H9 (cell line): ENCODE results near the gene TRIM49B. TPM values are rescaled to one million over a fixed set of nuclear protein-coding genes. Genes with fewer than 3 reads are reported as not detected.
"Not testable (repeated sequence)": the region's sequence is repeated elsewhere in the genome, so short reads cannot be mapped to it uniquely, and the experiment has no call there.

Source experiments
- DNase-seq: peaks from one replicate; pipeline ENCODE4 v3.0.0-alpha.2; 2017
- H2AFZ ChIP-seq: one replicate; pipeline ENCODE4 v1.6.1; 2013; ENCODE audit warnings: mild to moderate bottlenecking, low read length, control low read depth, moderate library complexity
- H2AK5ac ChIP-seq: 2 replicates; pipeline ENCODE4 v1.6.1; 2013; ENCODE audit warnings: low read length, control low read depth, mixed read lengths; ENCODE audit not compliant: insufficient read length
- H2BK120ac ChIP-seq: one replicate; pipeline ENCODE4 v1.6.1; 2013; ENCODE audit warnings: low read depth, mild to moderate bottlenecking, low read length, control low read depth, inconsistent platforms; ENCODE audit not compliant: poor library complexity, severe bottlenecking
- H2BK12ac ChIP-seq: 2 replicates; pipeline ENCODE4 v1.6.1; 2013; ENCODE audit warnings: low read length, control low read depth, mixed read lengths, low read depth; ENCODE audit not compliant: insufficient read length
- H2BK15ac ChIP-seq: 2 replicates; pipeline ENCODE4 v1.6.1; 2013; ENCODE audit warnings: low read depth, low read length, control low read depth
- H2BK20ac ChIP-seq: one replicate; pipeline ENCODE4 v1.6.1; 2013; ENCODE audit warnings: low read depth, mild to moderate bottlenecking, low read length, control low read depth, inconsistent platforms; ENCODE audit not compliant: poor library complexity, severe bottlenecking
- H2BK5ac ChIP-seq: 2 replicates; pipeline ENCODE4 v1.6.1; 2013; ENCODE audit warnings: low read length, control low read depth, mixed read lengths; ENCODE audit not compliant: insufficient read length
- H3K14ac ChIP-seq: 2 replicates; pipeline ENCODE4 v1.6.1; 2013; ENCODE audit warnings: low read length, control low read depth; ENCODE audit not compliant: insufficient read depth
- H3K18ac ChIP-seq: 2 replicates; pipeline ENCODE4 v1.6.1; 2013; ENCODE audit warnings: low read depth, mild to moderate bottlenecking, mixed read lengths, low read length, control low read depth; ENCODE audit not compliant: insufficient read length
- H3K23ac ChIP-seq: 2 replicates; pipeline ENCODE4 v1.6.1; 2013; ENCODE audit warnings: low read length, control low read depth, mixed read lengths, low read depth; ENCODE audit not compliant: insufficient read length
- H3K23me2 ChIP-seq: 2 replicates; pipeline ENCODE4 v1.6.1; 2013; ENCODE audit warnings: low read depth, mild to moderate bottlenecking, mixed read lengths, low read length, control low read depth; ENCODE audit not compliant: insufficient read length, poor library complexity, severe bottlenecking
- H3K27ac ChIP-seq: 2 replicates; pipeline ENCODE4 v1.5.1; 2013; ENCODE audit warnings: low read length, control low read depth, mixed read lengths, low read depth; ENCODE audit not compliant: insufficient read length
- H3K27me3 ChIP-seq: 2 replicates; pipeline ENCODE4 v1.6.1; 2013; ENCODE audit warnings: low read length, control low read depth, inconsistent platforms; ENCODE audit not compliant: insufficient read depth
- H3K4ac ChIP-seq: 2 replicates; pipeline ENCODE4 v1.6.1; 2013; ENCODE audit warnings: low read depth, mild to moderate bottlenecking, control low read depth, inconsistent platforms, low read length, moderate library complexity
- H3K4me1 ChIP-seq: 2 replicates; pipeline ENCODE4 v1.6.1; 2013; ENCODE audit warnings: low read length, control low read depth, inconsistent platforms; ENCODE audit not compliant: insufficient read depth
- H3K4me2 ChIP-seq: 2 replicates; pipeline ENCODE4 v1.6.1; 2013; ENCODE audit warnings: low read length, control low read depth, mixed read lengths; ENCODE audit not compliant: insufficient read length, insufficient read depth
- H3K56ac ChIP-seq: 2 replicates; pipeline ENCODE4 v1.6.1; 2013; ENCODE audit warnings: low read depth, mild to moderate bottlenecking, mixed read lengths, low read length, control low read depth; ENCODE audit not compliant: insufficient read length
- H3K79me1 ChIP-seq: 2 replicates; pipeline ENCODE4 v1.6.1; 2013; ENCODE audit warnings: low read depth, mild to moderate bottlenecking, moderate library complexity, low read length, control low read depth, inconsistent platforms; ENCODE audit not compliant: insufficient read depth, poor library complexity, severe bottlenecking
- H3K79me2 ChIP-seq: 2 replicates; pipeline ENCODE4 v1.6.1; 2013; ENCODE audit warnings: low read length, control low read depth, inconsistent platforms; ENCODE audit not compliant: insufficient read depth
- H3K9ac ChIP-seq: 2 replicates; pipeline ENCODE4 v1.6.1; 2013; ENCODE audit warnings: low read length, control low read depth, mixed read lengths; ENCODE audit not compliant: insufficient read length; ENCODE audit errors: extremely low read depth
- H3K9me3 ChIP-seq: one replicate; pipeline ENCODE4 v1.6.1; 2013; ENCODE audit warnings: low read depth, low read length, inconsistent platforms; ENCODE audit not compliant: control insufficient read depth
- H3T11ph ChIP-seq: one replicate; pipeline ENCODE4 v1.6.1; 2013; ENCODE audit warnings: mild to moderate bottlenecking, low read length, control low read depth, inconsistent platforms
- H4K20me1 ChIP-seq: one replicate; pipeline ENCODE4 v1.6.1; 2013; ENCODE audit not compliant: control insufficient read depth, insufficient read length, insufficient read depth
- H4K5ac ChIP-seq: 2 replicates; pipeline ENCODE4 v1.6.1; 2013; ENCODE audit warnings: low read depth, mild to moderate bottlenecking, mixed read lengths, low read length, control low read depth; ENCODE audit not compliant: insufficient read length
- H4K8ac ChIP-seq: replicated peaks from 2 replicates; pipeline ENCODE4 v1.6.1; 2013; ENCODE audit warnings: low read length, control low read depth, mixed read lengths, low read depth; ENCODE audit not compliant: insufficient read length
- H4K91ac ChIP-seq: 2 replicates; pipeline ENCODE4 v1.6.1; 2013; ENCODE audit warnings: low read depth, mild to moderate bottlenecking, moderate library complexity, mixed read lengths, low read length, control low read depth; ENCODE audit not compliant: insufficient read length
- H3K27ac Mint-ChIP-seq, 3 experiments: 2 replicates in 2 of 3; 3 replicates in 1 of 3; pipeline ENCODE4 v1.8.0; 2020 to 2021; ENCODE audit warnings: mixed read lengths in 3 of 3, mild to moderate bottlenecking in 1 of 3, moderate library complexity in 1 of 3
- H3K27me3 Mint-ChIP-seq: 2 replicates; pipeline ENCODE4 v1.8.0; 2021; ENCODE audit warnings: low read depth, mild to moderate bottlenecking, moderate library complexity, mixed read lengths
- H3K36me3 Mint-ChIP-seq, 3 experiments: 2 replicates in 2 of 3; 3 replicates in 1 of 3; pipeline ENCODE4 v1.8.0; 2020 to 2021; ENCODE audit warnings: low read depth in 3 of 3, mixed read lengths in 3 of 3; ENCODE audit not compliant: insufficient read depth in 1 of 3
- H3K4me1 Mint-ChIP-seq, 2 experiments: 2 replicates each; pipeline ENCODE4 v1.8.0; 2020; ENCODE audit warnings: mixed read lengths in 2 of 2
- H3K4me3 Mint-ChIP-seq, 2 experiments: 2 replicates in 1 of 2; 3 replicates in 1 of 2; pipeline ENCODE4 v1.8.0; 2020 to 2021; ENCODE audit warnings: mild to moderate bottlenecking in 2 of 2, mixed read lengths in 2 of 2, moderate library complexity in 1 of 2
- H3K9me3 Mint-ChIP-seq, 2 experiments: 2 replicates in 1 of 2; 3 replicates in 1 of 2; pipeline ENCODE4 v1.8.0; 2020; ENCODE audit warnings: mild to moderate bottlenecking in 2 of 2, mixed read lengths in 2 of 2, moderate library complexity in 1 of 2
- whole genome bisulfite sequencing: extraction: QIAGEN DNeasy Blood & Tissue Kit; methylation state at CpG from one replicate; pipeline ENCODE4 v1.1.7; 2013; ENCODE audit warnings: missing lambda C conversion rate, low lambda C conversion rate, mixed read lengths; ENCODE audit not compliant: insufficient read length; ENCODE audit errors: extremely low coverage; 5-methylcytosine and 5-hydroxymethylcytosine counted together
- total RNA-seq: library from RNA; stranded (reverse); gene quantifications from 2 replicates; pipeline ENCODE4 v1.2.1, GENCODE V29; 2021

The TRIM49B gene
- total RNA-seq, 1 experiment from 2014 or later = not detected

- H3K27ac Mint-ChIP-seq, H4K91ac ChIP-seq, H4K20me1 ChIP-seq, DNase-seq, H2BK120ac ChIP-seq, H3K4me1 ChIP-seq, H2BK12ac ChIP-seq, H3K27me3 Mint-ChIP-seq, H3K27me3 ChIP-seq, H3K23me2 ChIP-seq, H3K23ac ChIP-seq, H3K79me1 ChIP-seq, H3K14ac ChIP-seq, H4K8ac ChIP-seq, H2AK5ac ChIP-seq, H2AFZ ChIP-seq, H4K5ac ChIP-seq, H3T11ph ChIP-seq, H3K4ac ChIP-seq, H3K36me3 Mint-ChIP-seq, H3K4me2 ChIP-seq, H2BK20ac ChIP-seq, H3K4me3 Mint-ChIP-seq, H2BK15ac ChIP-seq, H3K9ac ChIP-seq, H3K27ac ChIP-seq, H3K79me2 ChIP-seq, H2BK5ac ChIP-seq, H3K56ac ChIP-seq, H3K4me1 Mint-ChIP-seq, H3K18ac ChIP-seq: not testable (repeated sequence)
- H3K9me3 ChIP-seq = peaks cover 18% of the 10 kb centered on the region
- no CpG with 5 or more reads among the region's 28 CpGs for WGBS
- H3K9me3 Mint-ChIP-seq = peaks cover 63 to 78% of the 10 kb centered on the region in 2 experiments
Observed at GRCh38 chr11:49048229-49048628, 19.6 kb downstream of the TRIM49B start.

- no CpG with 5 or more reads among the region's 38 CpGs for WGBS
Observed at GRCh38 chr11:49049821-49050220, 21.2 kb downstream of the TRIM49B start.

More at GRCh38 chr11:49049821-49050220, 21.2 kb downstream of the TRIM49B start:
- not testable (repeated sequence) for H3K18ac ChIP-seq, H3K27me3 ChIP-seq, H3K79me2 ChIP-seq, H3K27ac Mint-ChIP-seq, H2BK20ac ChIP-seq, H3K27ac ChIP-seq, H3K14ac ChIP-seq, H3K4ac ChIP-seq, H4K91ac ChIP-seq, H3K27me3 Mint-ChIP-seq, H2BK12ac ChIP-seq, H3K4me3 Mint-ChIP-seq, H3K4me1 Mint-ChIP-seq, DNase-seq, H4K5ac ChIP-seq, H3K4me2 ChIP-seq, H4K8ac ChIP-seq, H2BK5ac ChIP-seq, H3T11ph ChIP-seq, H2AFZ ChIP-seq, H3K79me1 ChIP-seq, H3K9ac ChIP-seq, H3K56ac ChIP-seq, H3K23ac ChIP-seq, H2BK120ac ChIP-seq, H4K20me1 ChIP-seq, H3K4me1 ChIP-seq, H2AK5ac ChIP-seq, H2BK15ac ChIP-seq, H3K23me2 ChIP-seq
- peaks cover 4 to 10% (median 7%) of the 10 kb centered on the region in 3 experiments; a peak in 6 of 7 replicates for H3K36me3 Mint-ChIP-seq
- peaks cover 67 to 82% of the 10 kb centered on the region in 2 experiments for H3K9me3 Mint-ChIP-seq
- H3K9me3 ChIP-seq = peaks cover 18% of the 10 kb centered on the region
